Duodenal mucosa (tissue), 2 donors: ENCODE measurements around the gene RAI14.

Source experiments
- H3K27ac ChIP-seq: one replicate; pipeline ENCODE4 v1.7.0; 2013; ENCODE audit warnings: low read depth, low read length
- H3K27me3 ChIP-seq, 2 donors: one replicate each; pipeline ENCODE4 v1.7.0; 2013; ENCODE audit warnings: low read length in 2 of 2, control low read depth in 1 of 2; ENCODE audit not compliant: insufficient read depth in 2 of 2, control insufficient read depth in 1 of 2
- H3K36me3 ChIP-seq, 2 donors: one replicate each; pipeline ENCODE4 v1.7.0; 2013; ENCODE audit warnings: low read length in 2 of 2, control low read depth in 1 of 2; ENCODE audit not compliant: insufficient read depth in 2 of 2, control insufficient read depth in 1 of 2
- H3K4me1 ChIP-seq, 2 donors: one replicate each; pipeline ENCODE4 v1.7.0; 2013; ENCODE audit warnings: low read length in 2 of 2, control low read depth in 1 of 2; ENCODE audit not compliant: insufficient read depth in 2 of 2, control insufficient read depth in 1 of 2
- H3K4me3 ChIP-seq, 2 donors: one replicate each; pipeline ENCODE4 v1.7.0; 2013; ENCODE audit warnings: low read length in 2 of 2, low read depth in 1 of 2
- H3K9ac ChIP-seq, 2 donors: one replicate each; pipeline ENCODE4 v1.7.0; 2013; ENCODE audit warnings: low read length in 2 of 2, low read depth in 1 of 2
- H3K9me3 ChIP-seq, 2 donors: one replicate each; pipeline ENCODE4 v1.7.0; 2013; ENCODE audit warnings: low read length in 2 of 2, control low read depth in 1 of 2; ENCODE audit not compliant: control insufficient read depth in 1 of 2

The RAI14 gene

DNA sequence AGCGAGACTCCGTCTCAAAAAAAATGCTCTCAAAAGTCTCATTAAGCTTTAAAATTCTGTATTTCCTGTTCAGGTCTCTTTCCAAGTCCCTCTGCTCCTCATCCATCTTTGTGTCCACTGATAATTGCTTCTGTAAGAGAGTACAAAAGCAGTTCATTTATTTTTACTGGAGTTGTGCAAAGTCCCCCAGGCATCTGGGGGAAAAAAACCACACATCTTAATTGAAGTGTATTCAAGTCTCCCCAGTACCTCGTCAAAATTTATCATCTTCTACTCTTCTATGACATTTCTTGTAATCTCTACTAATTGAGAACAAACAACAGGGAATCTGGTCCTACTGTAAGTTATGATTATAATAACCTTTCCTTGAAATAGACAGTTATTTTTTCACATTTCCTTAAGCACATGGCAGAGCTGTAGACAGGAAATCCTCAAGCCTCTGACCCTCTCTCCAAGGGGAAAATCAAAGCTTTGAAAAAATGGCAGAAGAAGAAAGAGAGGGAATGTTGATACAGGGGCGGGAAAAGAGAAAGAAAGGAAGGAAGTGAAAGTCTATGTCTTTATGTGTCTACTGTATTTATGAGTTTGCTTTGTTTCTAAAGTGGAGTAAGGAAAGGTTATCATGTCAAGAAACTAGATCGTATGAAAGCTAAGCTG lies 51.5 kb downstream of the RAI14 start:
- no peaks in the 10 kb centered on the region for H3K9me3 ChIP-seq
- no peak overlapping the region for H3K9ac ChIP-seq
- H3K27me3 ChIP-seq = no peaks in the 10 kb centered on the region
- H3K4me1 ChIP-seq = peaks cover 0 to 3% of the 10 kb centered on the region in 2 donors
- H3K27ac ChIP-seq = no peak overlapping the region
- H3K36me3 ChIP-seq = no peaks in the 10 kb centered on the region
- H3K4me3 ChIP-seq = no peak overlapping the region

GRCh38 chr5:34708777-34709176 lies 52.6 kb downstream of the RAI14 start:
- no peak overlapping the region for H3K27ac ChIP-seq

GRCh38 chr5:34709861-34710673 lies 53.9 kb downstream of the RAI14 start:
- H3K27ac ChIP-seq = no peak overlapping the region

More at GRCh38 chr5:34708777-34709176, 52.6 kb downstream of the RAI14 start:
- Histone ChIP-seq H3K4me3 (no peak overlapping the region), H3K9ac (no peak overlapping the region), H3K27me3 (no peaks in the 10 kb centered on the region), H3K9me3 (no peaks in the 10 kb centered on the region), H3K36me3 (no peaks in the 10 kb centered on the region), H3K4me1 (peaks cover 0 to 3% of the 10 kb centered on the region in 2 donors)

DNA sequence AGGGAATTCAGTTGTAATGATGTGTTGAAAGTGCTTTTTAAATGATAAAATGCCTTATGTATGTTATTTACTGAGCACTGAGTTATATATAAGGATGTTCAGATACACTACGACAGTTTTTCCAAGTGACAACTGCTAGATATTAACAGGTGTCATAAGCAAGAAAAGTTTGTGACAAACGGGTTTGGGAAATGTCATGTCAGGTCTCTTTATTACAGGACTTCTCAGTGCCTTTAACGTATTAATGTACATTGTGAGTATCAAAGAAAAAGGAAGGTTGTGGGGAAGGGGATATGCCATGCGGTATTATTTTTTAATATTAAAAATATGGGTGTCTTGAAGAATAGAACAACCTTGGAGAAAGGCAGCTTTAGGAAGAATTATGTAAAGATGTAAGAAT lies 56.4 kb downstream of the RAI14 start:
- H3K9me3 ChIP-seq = no peaks in the 10 kb centered on the region
- no peaks in the 10 kb centered on the region for H3K36me3 ChIP-seq
- peaks cover 0 to 3% of the 10 kb centered on the region in 2 donors for H3K4me1 ChIP-seq
- H3K27me3 ChIP-seq = no peaks in the 10 kb centered on the region
- no peak overlapping the region for H3K9ac ChIP-seq
- no peak overlapping the region for H3K27ac ChIP-seq
- no peak overlapping the region for H3K4me3 ChIP-seq

More at GRCh38 chr5:34709861-34710673, 53.9 kb downstream of the RAI14 start:
- H3K9ac ChIP-seq = no peak overlapping the region
- no peaks in the 10 kb centered on the region for H3K36me3 ChIP-seq
- no peak overlapping the region for H3K4me3 ChIP-seq
- H3K4me1 ChIP-seq = peaks cover 0 to 3% of the 10 kb centered on the region in 2 donors
- no peaks in the 10 kb centered on the region for H3K9me3 ChIP-seq
- no peaks in the 10 kb centered on the region for H3K27me3 ChIP-seq

DNA sequence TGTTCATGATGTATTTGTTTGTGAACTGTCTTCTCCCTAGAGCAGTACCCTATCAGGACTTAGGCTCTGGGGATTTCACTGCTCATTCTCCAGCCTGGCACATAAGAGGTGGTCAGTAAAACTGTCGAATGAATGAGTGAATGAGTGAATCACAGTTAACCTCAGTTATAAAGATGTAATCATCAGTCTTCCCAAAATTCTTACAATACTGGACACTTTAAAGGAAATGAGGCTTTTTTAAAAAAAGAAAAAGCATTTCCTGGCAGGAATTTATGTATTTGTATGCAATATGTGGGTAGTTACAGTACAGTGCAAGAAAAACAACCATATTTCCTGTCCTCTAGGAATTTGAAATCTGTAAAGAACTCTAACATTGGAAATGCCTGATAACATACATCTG lies 59.6 kb downstream of the RAI14 start:
- H3K9ac ChIP-seq = no peak overlapping the region
- no peaks in the 10 kb centered on the region for H3K4me1 ChIP-seq
- no peak overlapping the region for H3K27ac ChIP-seq
- H3K9me3 ChIP-seq = no peaks in the 10 kb centered on the region
- H3K4me3 ChIP-seq = no peak overlapping the region
- no peaks in the 10 kb centered on the region for H3K27me3 ChIP-seq
- no peaks in the 10 kb centered on the region for H3K36me3 ChIP-seq

DNA sequence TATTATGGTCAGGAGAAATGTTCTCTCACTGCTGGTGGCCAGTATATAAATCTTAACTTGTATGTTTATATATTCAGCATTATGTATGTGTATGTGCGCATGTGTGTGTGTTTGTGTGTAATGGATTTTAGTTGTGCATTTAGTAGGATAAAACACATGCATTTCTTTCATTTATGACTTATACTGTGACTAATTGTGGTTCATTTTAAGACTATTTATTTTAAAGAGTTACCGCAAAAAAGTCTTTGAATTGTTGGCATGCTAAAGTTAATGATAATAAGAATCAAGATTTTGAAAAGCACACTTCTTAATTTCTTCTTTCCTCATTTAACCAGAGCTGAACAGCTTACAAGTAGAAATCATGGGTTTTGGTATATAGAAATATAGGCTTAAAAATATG lies 60.9 kb downstream of the RAI14 start:
- Histone ChIP-seq H3K27ac (no peak overlapping the region), H3K9me3 (no peaks in the 10 kb centered on the region), H3K4me1 (no peaks in the 10 kb centered on the region), H3K4me3 (no peak overlapping the region), H3K9ac (no peak overlapping the region), H3K27me3 (no peaks in the 10 kb centered on the region), H3K36me3 (no peaks in the 10 kb centered on the region)

- Histone ChIP-seq H3K27me3 (no peaks in the 10 kb centered on the region), H3K4me3 (no peak overlapping the region), H3K9me3 (no peaks in the 10 kb centered on the region), H3K36me3 (no peaks in the 10 kb centered on the region), H3K9ac (no peak overlapping the region), H3K4me1 (no peaks in the 10 kb centered on the region), H3K27ac (no peak overlapping the region)
Observed at GRCh38 chr5:34717426-34718327, 61.5 kb downstream of the RAI14 start.

DNA sequence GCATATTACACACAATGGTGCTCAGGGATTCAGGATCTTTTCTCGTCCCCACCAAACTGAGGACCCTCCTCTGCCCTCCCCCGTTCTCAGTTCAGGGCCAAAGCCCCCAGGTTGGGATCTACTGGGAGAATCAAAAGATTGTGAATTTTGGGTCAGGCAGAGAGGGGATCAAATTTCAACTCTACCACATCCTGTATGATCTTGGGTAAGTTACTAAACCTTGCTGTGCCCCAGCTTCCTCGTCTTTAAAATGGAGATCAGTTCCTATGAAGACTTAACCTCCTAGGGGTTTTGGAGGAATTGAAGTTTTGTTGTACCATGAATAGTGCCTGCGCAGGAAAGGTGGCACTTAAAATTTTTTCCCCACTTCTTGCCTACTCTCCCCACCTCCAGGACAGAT lies 62.4 kb downstream of the RAI14 start:
- Histone ChIP-seq H3K27ac (no peak overlapping the region), H3K27me3 (no peaks in the 10 kb centered on the region), H3K4me1 (no peaks in the 10 kb centered on the region), H3K9me3 (no peaks in the 10 kb centered on the region), H3K4me3 (no peak overlapping the region), H3K9ac (no peak overlapping the region), H3K36me3 (no peaks in the 10 kb centered on the region)

GRCh38 chr5:34719029-34719428 lies 62.9 kb downstream of the RAI14 start:
- Histone ChIP-seq H3K4me1 (no peaks in the 10 kb centered on the region), H3K27me3 (no peaks in the 10 kb centered on the region), H3K9me3 (no peaks in the 10 kb centered on the region), H3K9ac (no peak overlapping the region), H3K36me3 (no peaks in the 10 kb centered on the region), H3K27ac (no peak overlapping the region), H3K4me3 (no peak overlapping the region)

- no peaks in the 10 kb centered on the region for H3K36me3 ChIP-seq
- no peak overlapping the region for H3K4me3 ChIP-seq
- H3K27ac ChIP-seq = no peak overlapping the region
- no peaks in the 10 kb centered on the region for H3K9me3 ChIP-seq
- no peak overlapping the region for H3K9ac ChIP-seq
- no peaks in the 10 kb centered on the region for H3K27me3 ChIP-seq
- no peaks in the 10 kb centered on the region for H3K4me1 ChIP-seq
Observed at GRCh38 chr5:34721327-34721726, 65.2 kb downstream of the RAI14 start.
